ENCODE results near the gene TKT.
"Not testable (repeated sequence)": the region's sequence is repeated elsewhere in the genome, so short reads cannot be mapped to it uniquely, and the experiment has no call there.

Gene TKT

GRCh38 chr3:53260286-53260785 is 4.5 kb upstream of the TKT start:
- DNase-seq (ENCODE audit: low read depth in 1 of 2, low spot score in 1 of 2), result no peak

DNA sequence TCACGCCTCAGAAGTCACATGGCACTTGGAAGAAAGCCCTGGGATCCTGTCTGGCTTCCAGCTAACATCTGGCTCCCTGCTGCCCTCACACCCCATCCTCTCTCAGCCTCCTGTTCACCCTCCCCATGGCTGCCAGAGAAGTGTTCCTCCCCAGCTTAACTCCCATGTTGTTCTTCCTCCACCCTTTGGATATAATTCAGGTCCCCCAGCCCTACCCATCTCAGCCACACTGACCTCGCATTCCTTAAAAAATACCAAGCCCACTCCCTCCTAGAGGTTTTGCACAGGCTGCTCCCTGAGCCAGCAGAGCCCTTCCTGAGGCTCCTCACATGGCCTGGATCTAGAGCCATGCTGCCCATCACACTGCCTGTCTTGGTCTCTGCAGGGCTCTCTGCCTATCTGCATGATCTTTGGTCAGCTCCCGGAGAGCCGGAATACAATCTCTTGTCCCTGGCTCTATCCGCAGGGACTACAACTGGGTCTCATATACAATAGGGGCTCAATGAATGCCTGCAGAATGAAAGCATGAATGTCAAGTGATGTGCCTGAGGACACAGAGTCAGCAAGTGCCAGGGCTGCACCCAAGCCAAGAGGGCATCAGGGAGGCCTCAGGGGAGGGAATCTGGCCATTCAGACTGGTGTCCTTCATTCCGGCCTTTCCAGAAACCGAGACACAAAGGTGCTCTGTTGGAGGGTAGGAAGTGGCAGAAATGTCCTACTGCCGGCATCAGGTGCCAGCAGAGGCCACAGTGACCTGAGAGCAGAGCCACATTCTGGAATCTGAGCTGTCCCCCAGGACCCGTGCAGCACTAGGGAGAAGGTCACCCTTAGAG is 3.8 kb upstream of the TKT start:
- no peak for DNase-seq (ENCODE audit: low read depth in 1 of 2, low spot score in 1 of 2)

DNA sequence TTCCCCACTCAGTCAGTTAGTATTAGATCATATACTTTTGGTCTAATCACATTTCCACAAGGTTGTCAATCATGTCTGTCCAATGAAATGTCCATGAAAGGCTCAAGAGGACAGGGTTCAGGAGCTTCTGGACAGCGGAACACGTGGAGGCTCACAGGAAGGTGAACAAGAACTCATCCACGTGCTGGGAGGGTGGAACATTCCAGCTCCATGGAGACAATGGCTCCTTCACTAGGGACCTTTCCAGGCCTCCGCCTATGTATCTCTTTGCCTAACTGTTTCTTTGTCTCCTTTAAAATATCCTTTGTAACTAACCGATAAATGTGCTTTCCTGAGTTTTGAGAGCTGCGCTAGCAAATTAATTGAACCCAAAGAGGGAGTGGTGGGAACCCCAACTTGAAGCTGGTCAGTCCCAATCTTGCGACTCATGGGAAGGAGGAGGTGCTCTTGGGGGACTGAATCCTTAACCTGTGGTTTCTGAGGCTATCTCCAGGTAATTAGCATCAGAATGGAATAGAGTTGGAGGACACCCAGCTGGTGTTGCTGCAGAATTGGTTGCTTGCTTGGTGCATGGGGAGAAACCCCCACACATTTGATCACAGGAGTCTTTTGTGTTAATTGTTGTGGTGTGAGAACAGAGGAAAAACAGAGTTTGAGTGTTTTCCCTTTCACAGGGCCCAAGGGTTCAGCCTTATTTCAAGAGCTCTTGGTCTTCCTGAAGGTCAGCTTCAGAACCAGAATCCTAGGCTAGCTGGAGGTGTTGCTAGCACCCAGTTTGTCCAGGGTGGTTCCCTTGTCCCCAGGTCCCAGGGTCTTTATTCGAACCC is 3.0 kb upstream of the TKT start:
- no peak for DNase-seq (ENCODE audit: low read depth in 1 of 2, low spot score in 1 of 2)

DNA sequence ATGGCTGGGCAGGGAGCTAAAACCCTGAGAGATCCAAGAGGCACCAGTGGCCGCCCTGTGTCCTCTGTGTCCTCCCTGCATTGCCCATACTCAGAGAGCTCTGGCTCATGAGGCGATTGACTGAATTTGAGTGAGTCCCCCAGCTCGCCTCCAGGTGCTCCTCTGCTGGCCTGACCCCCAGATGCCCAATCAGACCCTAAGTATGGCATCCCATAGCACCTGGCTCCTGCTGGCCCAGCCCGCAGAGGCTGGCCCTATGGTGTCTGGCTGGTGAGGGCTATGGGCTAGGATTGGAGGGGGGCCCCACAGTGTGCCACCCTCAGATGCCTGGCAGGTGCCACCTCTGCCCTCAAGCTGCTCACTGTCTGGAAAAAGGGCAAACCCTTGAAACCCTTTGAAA is 1.6 kb upstream of the TKT start:
- no peak for DNase-seq (ENCODE audit: low read depth in 1 of 2, low spot score in 1 of 2)

DNA sequence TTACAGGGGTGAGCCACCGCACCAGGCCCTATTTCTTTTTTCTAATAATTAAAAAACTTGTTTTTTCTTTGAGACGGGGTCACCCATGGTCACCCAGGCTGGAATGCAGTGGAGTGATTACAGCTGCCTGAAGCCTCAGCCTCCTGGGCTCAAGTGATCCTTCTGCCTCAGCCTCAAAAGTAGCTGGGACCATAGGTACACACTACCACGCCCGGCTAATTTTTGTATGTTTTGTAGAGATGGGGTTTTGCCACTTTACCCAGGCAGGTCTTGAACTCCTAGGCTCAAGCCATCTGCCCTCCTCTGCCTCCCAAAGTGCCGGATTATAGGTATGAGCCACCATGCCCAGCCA is 858 bp upstream of the TKT start:
- DNase-seq (ENCODE audit: low read depth in 1 of 2, low spot score in 1 of 2), result no peak

DNA sequence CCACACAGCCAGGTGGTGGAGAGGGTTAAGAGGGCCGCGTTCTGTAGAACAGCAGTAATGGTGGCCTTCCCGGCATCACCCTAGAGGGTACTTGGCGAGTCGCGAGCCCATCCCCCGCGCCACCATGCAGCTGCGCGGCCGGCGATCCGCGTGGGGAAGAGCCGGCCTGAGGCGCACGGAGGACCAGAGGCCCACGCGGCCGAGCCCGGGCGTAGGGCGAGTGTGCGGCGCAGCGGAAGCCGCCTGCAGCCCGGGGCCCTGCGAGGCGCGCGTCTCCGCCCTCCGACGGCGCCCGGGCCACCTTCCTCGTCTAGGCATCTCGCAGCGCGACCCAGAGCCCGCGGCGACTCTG is 423 bp downstream of the TKT start:
- peak in 1 of 2 donors; percentile 24 for DNase-seq (ENCODE audit: low read depth in 1 of 2, low spot score in 1 of 2)

DNA sequence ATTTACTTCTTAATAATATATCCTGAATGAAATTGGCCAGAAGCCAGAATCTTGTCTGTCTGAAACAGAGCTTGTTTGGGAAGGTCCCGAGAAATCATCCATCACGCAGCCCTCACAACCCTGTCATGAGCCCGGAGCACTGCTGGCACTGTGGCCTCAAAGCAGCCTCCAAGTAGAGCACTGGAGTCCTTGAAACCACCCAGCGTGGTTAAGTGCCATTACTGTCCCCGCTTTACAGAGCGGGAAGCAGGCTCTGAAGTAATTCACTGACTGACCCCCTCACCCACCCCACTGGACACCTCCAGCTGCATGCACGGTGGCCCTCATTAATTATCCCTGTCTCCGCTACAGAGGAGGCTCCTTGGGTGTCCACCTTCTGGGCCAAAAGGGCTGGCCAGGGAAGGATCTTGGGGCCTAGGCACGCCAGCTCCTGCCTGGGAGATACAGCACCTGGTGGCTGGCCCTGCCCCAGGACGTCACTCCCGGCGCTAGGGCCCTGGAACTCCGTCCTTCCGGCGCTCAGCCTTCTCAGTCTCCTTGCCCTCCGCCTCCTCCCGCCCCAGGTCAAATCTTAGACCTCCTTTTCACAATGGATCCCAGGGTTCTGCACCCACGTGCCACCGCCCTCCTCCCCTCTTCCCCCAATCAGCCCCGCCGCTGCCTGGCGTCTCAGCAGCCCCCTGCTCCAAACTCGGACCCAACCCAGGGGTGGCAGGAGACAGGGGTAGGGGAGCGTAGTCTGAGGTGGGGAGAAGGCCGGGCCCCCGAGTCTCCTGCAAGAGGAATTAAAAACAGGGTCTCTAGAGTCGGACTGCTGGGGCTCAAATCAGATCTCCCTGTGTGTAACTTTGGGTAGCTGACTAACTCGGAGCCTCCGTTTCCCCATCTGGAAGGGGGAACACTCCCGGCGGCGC is 1.1 kb downstream of the TKT start:
- DNase-seq (ENCODE audit: low read depth in 1 of 2, low spot score in 1 of 2), result peak in 1 of 2 donors; percentile 24

- DNase-seq (ENCODE audit: low read depth in 1 of 2, low spot score in 1 of 2), result no peak
Measured at GRCh38 chr3:53253707-53254508, 1.9 kb downstream of the TKT start.

GRCh38 chr3:53252947-53253322 is 2.9 kb downstream of the TKT start:
- not testable (repeated sequence) for DNase-seq (ENCODE audit: low read depth in 1 of 2, low spot score in 1 of 2)

DNA sequence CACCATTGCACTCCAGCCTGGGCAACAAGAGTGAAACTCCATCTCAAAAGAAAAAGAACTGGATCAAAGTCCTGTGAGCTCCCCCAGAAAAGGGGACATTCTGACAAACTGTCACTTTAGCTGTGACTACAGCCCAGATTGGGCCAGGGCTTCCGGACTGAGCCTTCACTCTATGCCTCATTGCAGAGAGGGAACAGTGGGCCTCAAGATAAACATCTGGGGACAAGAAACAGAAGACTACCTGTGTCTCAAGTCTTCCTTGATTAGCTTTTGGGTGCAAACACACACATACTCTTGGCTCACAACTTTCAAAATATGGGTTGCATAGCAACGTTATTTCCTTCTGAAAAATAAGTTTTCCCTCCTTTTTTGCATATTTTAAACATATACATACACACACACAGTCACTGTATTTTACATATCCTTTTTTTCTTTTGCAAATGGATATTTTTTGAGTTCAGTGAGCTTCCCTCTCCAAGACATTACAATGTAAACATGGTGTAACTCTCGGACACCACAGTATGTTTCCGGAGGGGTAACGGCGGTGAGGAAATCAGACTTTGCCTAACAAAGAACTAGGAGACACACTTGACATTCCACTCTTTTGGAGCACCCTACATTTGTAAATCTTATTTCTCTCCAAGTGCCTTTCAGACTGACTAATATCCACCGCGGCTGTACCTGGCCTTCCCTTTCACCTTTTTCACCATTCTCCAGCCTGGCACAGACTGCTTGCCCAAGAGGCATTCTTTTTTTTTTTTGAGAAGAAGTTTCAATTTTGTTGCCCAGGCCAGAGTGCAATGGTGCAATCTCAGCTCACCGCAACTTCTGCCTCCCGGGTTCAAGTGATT is 3.5 kb downstream of the TKT start:
- DNase-seq (ENCODE audit: low read depth in 1 of 2, low spot score in 1 of 2), result no peak

GRCh38 chr3:53250881-53251605 is 4.8 kb downstream of the TKT start:
- DNase-seq (ENCODE audit: low read depth in 1 of 2, low spot score in 1 of 2), result no peak

DNA sequence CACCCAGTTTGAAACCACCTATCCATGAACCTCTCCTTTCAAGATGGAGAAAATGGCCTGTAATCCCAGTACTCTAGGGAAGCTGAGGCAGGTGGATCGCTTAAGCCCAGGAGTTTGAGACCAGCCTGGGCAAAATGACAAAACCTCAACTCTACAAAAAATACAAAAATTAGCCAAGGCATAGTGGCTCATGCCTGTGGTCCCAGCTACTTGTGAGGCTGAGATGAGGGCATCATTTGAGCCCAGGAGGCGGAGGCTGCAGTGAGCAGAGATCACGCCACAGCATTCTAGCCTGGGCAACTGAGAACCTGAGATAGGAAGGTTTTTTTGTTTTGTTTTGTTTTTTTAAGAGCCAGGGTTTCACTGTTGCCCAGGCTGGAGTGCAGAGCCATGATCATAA is 5.4 kb downstream of the TKT start:
- no peak for DNase-seq (ENCODE audit: low read depth in 1 of 2, low spot score in 1 of 2)

DNA sequence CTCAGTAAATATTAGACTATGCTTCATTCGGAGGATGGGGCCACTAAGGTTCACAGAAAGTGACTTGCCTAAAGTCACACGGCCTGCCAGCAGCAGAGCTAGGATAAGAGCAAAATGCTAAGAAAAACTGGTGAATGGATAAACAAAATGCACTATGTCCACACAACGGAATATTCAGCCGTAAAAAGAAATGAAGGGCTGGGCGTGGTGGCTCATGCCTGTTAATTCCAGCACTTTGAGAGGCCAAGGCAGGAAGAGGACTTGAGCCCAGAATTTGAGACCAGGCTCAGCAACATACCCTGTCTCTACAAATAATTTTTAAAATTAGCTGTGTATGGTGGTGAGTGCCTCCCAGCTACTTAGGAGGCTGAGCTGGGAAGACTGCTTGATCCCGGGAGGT is 7.7 kb downstream of the TKT start:
- DNase-seq (ENCODE audit: low read depth in 1 of 2, low spot score in 1 of 2), result no peak

GRCh38 chr3:53247619-53248018 is 8.2 kb downstream of the TKT start:
- DNase-seq (ENCODE audit: low read depth in 1 of 2, low spot score in 1 of 2), result no peak

GRCh38 chr3:53244271-53244670 is 11.6 kb downstream of the TKT start:
- no peak for DNase-seq (ENCODE audit: low read depth in 1 of 2, low spot score in 1 of 2)

DNA sequence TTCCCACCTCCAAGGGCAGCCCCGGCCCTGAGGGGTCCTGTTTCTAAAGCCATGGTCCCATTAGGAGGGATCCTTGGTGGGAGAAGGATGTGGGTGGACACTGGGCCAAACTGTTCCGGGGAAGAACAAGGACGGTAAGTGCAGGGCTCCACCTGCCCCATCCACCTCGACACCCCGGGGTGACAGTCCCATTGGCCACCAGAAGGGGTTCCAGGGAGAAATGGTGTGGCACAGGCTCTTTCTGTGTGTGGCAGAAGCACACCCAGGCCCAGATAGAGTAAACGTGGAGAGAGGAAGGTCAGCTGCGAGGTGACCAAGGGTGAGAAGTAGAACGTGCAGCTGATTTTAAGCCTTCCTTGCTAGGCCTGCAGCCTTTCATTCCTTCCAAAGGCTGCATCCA is 12.0 kb downstream of the TKT start:
- DNase-seq (ENCODE audit: low read depth in 1 of 2, low spot score in 1 of 2), result no peak

GRCh38 chr3:53243165-53243564 is 12.7 kb downstream of the TKT start:
- no peak for DNase-seq (ENCODE audit: low read depth in 1 of 2, low spot score in 1 of 2)

- DNase-seq (ENCODE audit: low read depth in 1 of 2, low spot score in 1 of 2), result no peak
Measured at GRCh38 chr3:53242642-53243041, 13.2 kb downstream of the TKT start.

DNA sequence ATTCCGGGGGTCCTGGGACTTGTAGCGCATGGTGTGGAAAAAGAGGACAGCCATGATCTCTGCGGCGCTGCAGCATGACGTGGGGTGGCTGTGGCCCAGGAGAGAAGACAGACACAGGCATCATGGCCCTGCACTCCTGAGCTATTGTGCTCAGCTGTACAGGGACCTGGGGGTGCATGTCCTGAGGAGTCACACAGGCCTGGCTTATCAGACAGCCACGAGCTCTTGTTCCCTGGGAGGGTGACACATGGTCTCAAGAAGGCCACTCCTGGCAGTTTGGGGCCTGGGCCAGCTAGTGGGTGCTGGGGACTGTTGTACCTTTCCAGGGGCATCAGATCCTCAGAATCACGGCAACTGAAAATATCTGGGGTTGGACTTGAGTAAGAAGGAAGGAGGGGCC is 13.7 kb downstream of the TKT start:
- no peak for DNase-seq (ENCODE audit: low read depth in 1 of 2, low spot score in 1 of 2)

Measured in stimulated activated CD4-positive, alpha-beta T cell treated with anti-CD3 and anti-CD28 coated beads, Interleukin-15, amount 100 ng/mL, for 1 hour (primary cell).